ENCODE results near the gene KANSL2.
"Not testable (repeated sequence)": the region's sequence is repeated elsewhere in the genome, so short reads cannot be mapped to it uniquely, and the experiment has no call there.

Gene KANSL2, protein sequence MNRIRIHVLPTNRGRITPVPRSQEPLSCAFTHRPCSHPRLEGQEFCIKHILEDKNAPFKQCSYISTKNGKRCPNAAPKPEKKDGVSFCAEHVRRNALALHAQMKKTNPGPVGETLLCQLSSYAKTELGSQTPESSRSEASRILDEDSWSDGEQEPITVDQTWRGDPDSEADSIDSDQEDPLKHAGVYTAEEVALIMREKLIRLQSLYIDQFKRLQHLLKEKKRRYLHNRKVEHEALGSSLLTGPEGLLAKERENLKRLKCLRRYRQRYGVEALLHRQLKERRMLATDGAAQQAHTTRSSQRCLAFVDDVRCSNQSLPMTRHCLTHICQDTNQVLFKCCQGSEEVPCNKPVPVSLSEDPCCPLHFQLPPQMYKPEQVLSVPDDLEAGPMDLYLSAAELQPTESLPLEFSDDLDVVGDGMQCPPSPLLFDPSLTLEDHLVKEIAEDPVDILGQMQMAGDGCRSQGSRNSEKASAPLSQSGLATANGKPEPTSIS

DNA sequence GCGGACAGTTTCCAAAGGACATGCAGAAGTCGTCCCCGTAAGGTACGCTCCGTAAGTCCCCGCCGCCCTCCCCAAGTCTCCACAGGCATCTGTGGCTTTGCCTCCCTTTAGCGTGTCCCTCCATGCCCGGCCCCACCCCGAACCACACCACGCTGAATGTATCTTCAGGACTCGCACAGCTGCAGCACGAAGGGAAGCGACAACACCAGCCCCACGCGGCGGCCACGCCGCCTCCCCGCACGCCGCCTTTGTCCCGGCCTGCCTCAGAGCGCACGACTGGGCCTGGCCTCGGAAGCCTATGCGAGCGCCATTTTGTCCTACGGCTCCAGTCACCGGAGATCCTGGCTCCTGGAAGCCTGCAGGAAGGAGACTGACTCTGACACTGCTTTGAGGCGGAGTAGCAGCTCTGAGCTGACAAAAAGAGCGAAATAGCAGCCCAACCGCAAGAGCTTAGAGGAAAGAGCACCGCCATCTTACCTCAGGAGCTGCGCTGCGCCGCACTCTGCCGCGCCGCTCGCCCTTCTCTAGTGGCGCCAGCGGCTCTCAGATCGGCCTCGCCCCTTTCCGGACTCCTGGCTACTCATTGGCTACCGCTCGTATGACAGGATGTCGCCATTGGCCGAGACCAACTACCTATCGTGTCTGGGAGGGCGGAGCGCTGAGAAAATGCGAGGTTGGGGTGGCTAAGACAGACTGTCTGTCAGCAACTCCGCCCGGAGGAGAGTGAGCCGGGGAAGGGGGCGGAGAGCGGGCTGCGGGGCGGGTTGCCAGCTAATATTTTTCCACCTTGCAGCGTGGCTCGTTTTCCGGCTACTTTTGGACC, at the start of gene KANSL2:
Gene KANSL2 (minus strand): TSS at position 529 of the 823 bp plus-strand sequence. CDS start 606 bp downstream, outside the sequence.
- DNase-seq: peak; percentile 96

- no peak for DNase-seq
Observed at GRCh38 chr12:48728807-48729206, 46.8 kb upstream of the KANSL2 start.

DNA sequence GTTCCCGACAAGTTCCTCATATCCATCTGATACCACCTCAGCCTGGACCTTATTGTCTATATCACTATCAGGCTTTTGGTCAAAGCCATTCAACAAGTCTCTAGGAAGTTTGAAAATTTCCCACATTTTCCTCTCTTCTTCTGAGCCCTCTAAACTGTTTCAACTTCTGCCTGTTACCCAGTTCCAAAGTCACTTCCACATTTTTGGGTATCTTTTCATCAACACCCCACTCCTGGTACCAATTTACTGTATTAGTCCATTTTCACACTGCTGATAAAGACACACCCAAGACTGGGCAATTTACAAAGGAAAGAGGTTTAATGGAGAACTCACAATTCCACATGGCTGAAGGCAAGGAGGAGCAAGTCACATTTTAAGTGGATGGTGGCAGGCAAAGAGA, 38.7 kb upstream of the KANSL2 start:
- DNase-seq: not testable (repeated sequence)

DNA sequence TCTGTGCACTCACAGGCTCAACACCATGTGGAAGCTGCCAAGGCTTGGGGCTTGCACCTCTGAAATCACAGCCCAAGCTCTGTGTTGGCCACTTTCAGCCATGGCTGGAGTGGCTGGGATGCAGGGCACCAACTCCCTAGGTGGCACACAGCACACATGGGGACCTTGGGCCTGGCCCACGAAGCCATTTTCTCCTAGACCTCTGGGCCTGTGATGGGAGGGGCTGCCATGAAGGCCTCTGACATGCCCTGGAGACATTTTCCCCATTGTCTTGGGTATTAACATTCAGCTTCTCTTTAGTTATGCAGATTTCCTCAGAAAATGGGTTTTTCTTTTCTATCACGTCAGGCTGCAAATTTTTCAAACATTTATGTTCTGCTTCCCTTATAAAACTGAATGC, 38.1 kb upstream of the KANSL2 start:
- DNase-seq: not testable (repeated sequence)

- DNase-seq: not testable (repeated sequence)
Observed at GRCh38 chr12:48719002-48719401, 37.0 kb upstream of the KANSL2 start.

DNA sequence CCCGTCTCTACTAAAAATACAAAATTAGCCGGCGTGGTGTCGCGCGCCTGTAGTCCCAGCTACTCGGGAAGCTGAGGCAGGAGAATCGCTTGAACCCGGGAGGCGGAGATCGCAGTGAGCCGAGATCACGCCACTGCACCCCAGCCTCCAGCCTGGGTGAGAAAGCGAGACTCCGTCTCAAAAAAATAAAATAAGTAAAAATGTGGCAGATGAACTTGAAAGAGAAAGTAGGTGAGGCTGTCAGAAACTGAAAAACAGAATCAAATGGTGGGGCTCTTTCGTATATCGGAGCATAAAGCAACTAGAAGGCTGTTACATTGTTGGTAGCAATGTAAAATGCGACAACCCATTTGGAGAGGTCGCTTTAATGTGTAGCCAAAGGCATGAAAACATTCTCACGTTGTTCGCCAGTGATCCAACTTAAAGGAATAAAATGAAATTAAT, 35.2 kb upstream of the KANSL2 start:
- no peak for DNase-seq

DNA sequence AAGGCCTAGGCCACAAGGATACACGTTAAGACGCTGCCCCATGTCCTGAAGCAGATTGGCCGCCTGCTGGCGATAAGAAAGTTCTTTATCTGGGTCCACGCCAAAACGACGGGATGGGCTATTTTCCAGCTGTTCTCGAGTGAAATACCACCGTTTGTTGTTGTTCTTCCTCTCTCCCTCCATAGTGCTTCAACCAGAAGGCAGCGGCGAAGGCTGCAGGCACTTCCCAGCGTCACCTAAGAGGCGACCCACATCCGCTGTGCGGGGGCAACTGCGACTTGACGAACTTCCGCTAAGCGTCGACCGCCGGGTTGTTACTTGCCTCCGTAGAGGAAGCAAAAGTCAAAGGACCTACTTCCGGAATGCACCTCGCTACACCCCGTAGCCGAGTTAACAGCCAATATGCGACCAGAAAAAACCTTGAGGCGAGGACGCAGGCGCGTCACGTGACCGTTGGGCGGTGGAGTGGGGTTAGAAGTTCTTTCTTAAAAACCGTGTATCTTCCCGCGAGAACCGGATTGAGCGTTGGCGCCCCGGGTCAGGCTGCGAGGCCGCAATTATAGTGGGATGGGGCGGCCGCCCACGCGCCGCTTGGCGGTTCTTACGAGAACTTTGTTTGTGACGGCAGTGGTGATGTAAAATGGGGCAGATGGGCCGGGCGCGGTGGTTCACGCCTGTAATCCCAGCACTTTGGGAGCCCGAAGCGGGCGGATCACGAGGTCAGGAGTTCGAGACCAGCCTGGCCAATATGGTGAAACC, 34.6 kb upstream of the KANSL2 start, which contains the start of gene CCNT1:
Gene CCNT1 (minus strand): TSS at position 215 of the 759 bp plus-strand sequence. CDS start 32 bp downstream, at position 183.
- peak; percentile 97 for DNase-seq

- DNase-seq: no peak
Observed at GRCh38 chr12:48716168-48716492, 34.1 kb upstream of the KANSL2 start.

DNA sequence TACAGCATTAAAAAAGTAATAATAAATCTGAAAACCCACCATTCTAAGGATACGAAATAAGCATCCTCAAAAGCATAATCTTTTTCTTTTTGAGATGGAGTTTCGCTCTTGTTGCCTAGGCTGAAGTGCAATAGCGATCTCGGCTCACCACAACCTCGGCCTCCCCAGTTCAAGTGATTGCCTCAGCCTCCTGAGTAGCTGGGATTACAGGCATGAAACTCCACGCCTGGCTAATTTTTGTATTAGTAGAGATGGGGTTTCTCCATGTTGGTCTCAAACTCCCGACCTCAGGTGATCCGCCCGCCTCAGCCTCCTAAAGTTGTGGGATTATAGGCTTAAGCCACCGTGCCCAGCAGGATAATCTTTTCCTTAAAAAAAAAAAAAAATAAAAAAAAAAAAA, 30.2 kb upstream of the KANSL2 start:
- no peak for DNase-seq

GRCh38 chr12:48698822-48699221, 16.8 kb upstream of the KANSL2 start:
- DNase-seq: not testable (repeated sequence)

DNA sequence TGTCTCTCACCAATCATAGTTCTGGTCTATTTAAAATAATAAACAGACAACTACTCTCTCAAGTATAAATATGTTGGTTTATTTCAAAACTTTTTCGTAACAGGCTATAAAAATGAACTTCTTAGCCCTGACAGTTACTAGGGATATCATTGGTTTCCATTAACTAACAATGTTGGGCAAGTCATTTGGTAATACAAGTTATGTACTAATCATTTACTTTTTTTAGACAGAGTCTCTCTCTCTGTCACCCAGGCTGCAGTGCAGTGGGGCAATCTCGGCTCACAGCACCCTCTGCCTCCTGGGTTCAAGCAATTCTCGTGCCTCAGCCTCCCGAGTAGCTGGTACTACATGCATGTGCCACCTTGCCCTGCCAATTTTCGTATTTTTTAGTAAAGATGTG, 14.6 kb upstream of the KANSL2 start:
- DNase-seq: no peak

- DNase-seq: no peak
Observed at GRCh38 chr12:48695859-48696258, 13.8 kb upstream of the KANSL2 start.

DNA sequence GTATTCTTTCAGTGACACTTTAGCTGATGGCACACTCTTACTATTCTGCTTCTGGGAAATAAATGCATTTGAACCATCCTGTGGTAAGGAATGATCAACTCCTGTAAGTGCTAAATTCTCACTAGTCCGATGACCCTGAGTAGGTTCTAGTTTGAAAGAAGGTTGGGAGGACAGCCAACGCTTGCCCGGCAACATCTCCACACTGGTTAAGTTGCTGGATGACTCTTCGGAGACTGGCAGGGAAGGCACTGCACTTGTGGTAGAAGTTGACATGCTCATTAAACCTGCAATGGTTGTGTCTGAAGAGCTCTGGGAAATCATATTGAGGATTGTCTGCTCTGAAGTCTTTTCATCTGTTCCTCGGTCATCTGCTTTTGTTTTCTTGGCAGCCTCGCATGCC, 12.0 kb upstream of the KANSL2 start:
- no peak for DNase-seq

- DNase-seq: no peak
Observed at GRCh38 chr12:48693572-48693971, 11.5 kb upstream of the KANSL2 start.

GRCh38 chr12:48691826-48692487, 9.9 kb upstream of the KANSL2 start:
- no peak for DNase-seq

GRCh38 chr12:48690990-48691389, 9.0 kb upstream of the KANSL2 start:
- no peak for DNase-seq

DNA sequence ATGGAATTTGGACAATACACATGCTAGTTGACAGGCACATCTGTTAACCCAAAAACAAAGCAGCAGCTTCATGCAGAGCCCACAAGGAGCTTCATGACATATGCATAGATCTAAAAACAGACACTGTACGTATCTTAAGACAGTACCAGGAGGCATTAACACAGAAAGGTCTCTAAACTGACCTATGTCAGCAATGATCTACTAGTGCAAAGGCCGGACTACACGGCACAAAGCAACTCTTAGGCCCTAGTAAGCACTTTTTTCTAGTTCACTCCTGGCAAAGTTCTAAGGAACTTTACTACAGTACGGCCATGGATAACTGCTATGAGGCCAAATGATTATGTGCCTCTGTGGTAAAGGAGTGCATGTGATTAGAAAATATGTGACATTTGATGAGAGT, 8.4 kb upstream of the KANSL2 start:
- no peak for DNase-seq

DNA sequence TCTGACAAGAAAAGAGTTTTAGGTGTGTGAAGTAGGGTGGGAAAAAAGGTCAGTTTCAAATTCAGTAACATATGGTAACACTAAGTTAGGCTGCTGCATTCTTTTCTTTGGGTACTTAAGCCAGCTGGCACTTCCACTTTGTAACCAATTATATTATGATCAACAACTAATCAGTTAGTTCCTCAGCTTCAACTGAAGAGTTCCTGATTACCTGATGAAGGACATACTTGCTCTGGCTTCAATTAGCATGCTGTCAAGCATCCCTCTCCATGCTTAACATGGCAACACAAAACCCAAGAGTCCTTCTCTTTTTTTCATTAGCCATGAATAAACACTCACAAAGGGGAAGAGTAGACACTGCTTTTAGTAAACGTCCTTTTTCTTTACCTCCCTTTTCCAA, 6.8 kb upstream of the KANSL2 start:
- no peak for DNase-seq

DNA sequence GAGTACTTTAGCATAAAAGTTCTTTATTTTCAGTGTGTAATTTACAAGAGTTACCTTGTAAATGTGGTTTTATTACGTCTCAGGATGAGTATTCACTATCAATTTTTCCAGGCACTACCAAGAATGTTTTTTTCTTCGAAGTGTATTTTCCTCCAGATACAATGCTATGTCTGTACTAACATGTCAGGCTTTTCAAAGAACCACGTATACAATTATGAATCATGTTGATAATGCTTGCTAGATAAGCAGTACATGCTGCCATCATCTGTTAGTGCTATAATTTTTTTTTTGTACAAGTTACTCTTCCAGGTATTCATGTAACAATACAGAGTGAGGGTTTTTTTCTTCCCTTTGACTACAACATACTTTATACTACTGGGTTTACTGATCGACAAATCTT, 5.6 kb upstream of the KANSL2 start:
- DNase-seq: no peak

DNA sequence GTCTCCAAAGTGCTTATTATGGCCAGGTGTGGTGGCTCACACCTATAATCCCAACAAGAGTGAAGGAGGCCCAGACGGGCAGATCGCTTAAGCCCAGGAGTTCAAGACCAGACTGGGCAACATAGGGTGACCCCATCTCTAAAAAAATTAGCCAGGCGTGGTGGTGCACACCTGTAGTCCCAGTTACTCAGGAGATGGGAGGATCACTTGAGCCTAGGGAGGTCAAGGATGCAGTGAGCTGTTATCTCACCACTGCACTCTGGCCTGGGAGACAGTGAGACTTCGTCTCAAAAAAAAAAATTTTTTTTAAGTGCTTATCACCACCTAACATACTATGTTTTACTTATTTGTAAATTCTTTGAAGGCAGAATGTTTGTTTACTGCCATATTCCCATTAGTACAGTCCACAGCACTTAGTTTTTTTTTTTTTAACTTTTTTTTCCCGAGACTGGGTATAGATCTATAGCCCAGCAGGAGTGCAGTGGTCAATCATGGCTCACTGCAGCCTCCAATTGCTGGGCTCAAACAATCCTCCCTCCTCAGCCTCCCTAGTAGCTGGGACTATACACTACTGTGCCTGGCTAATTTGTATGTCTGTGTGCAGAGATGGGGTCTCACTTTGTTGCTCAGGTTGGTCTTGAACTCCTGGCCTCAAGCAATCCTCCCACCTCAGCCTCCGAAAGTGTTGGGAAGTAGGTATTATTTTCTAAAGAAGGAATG, 4.7 kb upstream of the KANSL2 start:
- DNase-seq: no peak

DNA sequence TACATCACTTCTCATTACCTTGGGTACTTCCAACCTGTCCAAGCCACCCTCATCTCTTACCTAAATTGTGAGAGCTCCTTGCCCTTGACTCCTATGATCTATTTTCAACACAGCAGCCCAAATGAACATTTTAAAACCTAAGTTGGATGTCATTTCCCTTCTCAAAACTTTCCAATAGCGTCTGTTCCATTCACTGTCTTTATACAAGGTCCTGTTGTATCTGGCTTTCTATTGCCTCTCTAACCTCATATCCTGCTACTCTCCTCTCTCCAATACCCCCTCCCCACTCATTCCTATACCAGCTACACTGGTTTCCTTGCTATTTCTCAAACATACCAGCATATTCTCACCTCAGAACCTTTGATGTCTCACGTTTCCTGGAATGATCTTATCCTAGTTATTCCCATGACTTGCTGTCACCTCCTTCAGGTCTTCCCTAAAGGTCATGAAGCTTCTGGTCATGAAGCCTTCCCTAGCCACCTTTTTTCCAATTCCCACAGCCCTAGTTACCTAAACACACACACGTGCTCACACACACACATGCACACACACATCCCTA, 4.1 kb upstream of the KANSL2 start:
- DNase-seq: no peak

All from CD4-positive, alpha-beta T cell treated with Interleukin-17A for 4 hours (primary cell).